AG09309 (cell line): ENCODE results near the gene AFMID.

ENCODE experiments used
- DNase-seq: peaks from one replicate; pipeline ENCODE4 v3.0.0-alpha.2; 2010; ENCODE audit warnings: low read depth
- H3K4me3 ChIP-seq: 2 replicates; pipeline ENCODE4 v1.5.1; 2011; ENCODE audit warnings: mild to moderate bottlenecking, low read depth, low read length, moderate library complexity; ENCODE audit not compliant: control insufficient read depth
- CTCF ChIP-seq: IDR thresholded peaks from 2 replicates; pipeline ENCODE4 v1.5.1; 2011; ENCODE audit warnings: mild to moderate bottlenecking, low read depth, low read length, inconsistent platforms; ENCODE audit not compliant: insufficient read depth, control insufficient read depth; ENCODE audit errors: missing control alignments

The AFMID gene

GRCh38 chr17:78238823-78239488 lies 51.8 kb downstream of the AFMID start:
- DNase-seq = no peak
- no peak overlapping the region for H3K4me3 ChIP-seq
- TF ChIP-seq CTCF = no peak

GRCh38 chr17:78239489-78239931 lies 52.3 kb downstream of the AFMID start:
- H3K4me3 ChIP-seq = no peak overlapping the region
- TF ChIP-seq CTCF = no peak
- DNase-seq = no peak

- no peak overlapping the region for H3K4me3 ChIP-seq
- no peak for TF ChIP-seq CTCF
Observed at GRCh38 chr17:78240012-78240655, 53.0 kb downstream of the AFMID start.

GRCh38 chr17:78240839-78241238 lies 53.7 kb downstream of the AFMID start:
- no peak for DNase-seq
- no peak overlapping the region for H3K4me3 ChIP-seq
- TF ChIP-seq CTCF = no peak

More at GRCh38 chr17:78240012-78240655, 53.0 kb downstream of the AFMID start:
- no peak for DNase-seq

GRCh38 chr17:78241277-78242023 lies 54.3 kb downstream of the AFMID start:
- no peak for DNase-seq
- TF ChIP-seq CTCF = no peak
- H3K4me3 ChIP-seq = no peak overlapping the region

GRCh38 chr17:78242024-78242742 lies 55.0 kb downstream of the AFMID start:
- no peak for DNase-seq
- TF ChIP-seq CTCF = no peak
- no peak overlapping the region for H3K4me3 ChIP-seq
